ENCODE measurements around the gene SYTL1.

The SYTL1 gene

DNA sequence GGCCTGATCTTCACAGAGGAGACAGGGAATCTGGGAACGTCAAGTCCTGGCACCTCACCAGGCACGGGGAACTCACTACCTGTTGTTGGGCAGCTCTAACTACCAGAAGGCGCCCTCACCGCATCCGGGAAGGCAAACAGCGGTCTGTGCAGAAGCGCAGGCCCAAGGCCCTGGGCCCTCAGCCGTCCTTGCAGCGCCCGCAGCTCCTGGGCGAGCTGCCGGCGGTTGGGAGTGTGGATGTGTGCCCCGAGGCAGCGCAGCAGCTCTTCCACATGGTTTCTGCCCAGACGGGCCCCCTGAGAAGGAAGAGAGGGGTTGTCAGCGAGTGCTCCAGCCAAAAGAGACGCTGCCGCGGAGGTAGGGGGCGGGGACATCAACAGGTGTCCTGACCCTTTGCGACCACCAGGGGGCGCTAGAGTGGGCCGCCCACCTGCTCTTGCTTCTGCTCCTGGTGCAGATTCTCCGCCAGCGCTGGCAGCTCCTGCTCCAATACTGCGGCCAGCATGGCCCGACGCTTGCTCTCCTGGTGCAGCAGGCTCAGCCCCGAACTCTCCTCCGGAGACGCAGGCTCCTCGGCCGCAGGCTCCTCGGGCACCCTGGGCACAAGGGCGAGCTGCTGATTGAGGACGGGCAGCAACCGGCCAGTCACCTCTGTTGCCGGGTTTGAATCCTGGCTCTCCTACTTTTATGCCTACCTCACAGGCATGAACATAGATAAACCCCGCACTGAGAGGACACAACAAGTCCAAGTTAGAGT is 15.6 kb downstream of the SYTL1 start:
- Histone ChIP-seq H3K27ac (ENCODE audit: low read length) (no peak overlapping the region), H3K4me3 (ENCODE audit: low read length) (no peak overlapping the region), H3K27me3 (ENCODE audit: control insufficient read depth, insufficient read depth, low read length) (peaks cover 16% of the 10 kb centered on the region; the same call in 1 of the 2 replicates), H3K9me3 (ENCODE audit: control insufficient read depth, insufficient read depth, low read length) (no peaks in the 10 kb centered on the region), H3K36me3 (ENCODE audit: control insufficient read depth, insufficient read depth, low read length) (no peaks in the 10 kb centered on the region), H3K4me1 (ENCODE audit: control insufficient read depth, insufficient read depth, low read length) (peaks cover 4% of the 10 kb centered on the region)
- WGBS (ENCODE audit: insufficient coverage, insufficient read length): no CpG with 5 or more reads among the region's 40 CpGs
- DNase-seq (ENCODE audit: low read depth, low spot score): no peak

DNA sequence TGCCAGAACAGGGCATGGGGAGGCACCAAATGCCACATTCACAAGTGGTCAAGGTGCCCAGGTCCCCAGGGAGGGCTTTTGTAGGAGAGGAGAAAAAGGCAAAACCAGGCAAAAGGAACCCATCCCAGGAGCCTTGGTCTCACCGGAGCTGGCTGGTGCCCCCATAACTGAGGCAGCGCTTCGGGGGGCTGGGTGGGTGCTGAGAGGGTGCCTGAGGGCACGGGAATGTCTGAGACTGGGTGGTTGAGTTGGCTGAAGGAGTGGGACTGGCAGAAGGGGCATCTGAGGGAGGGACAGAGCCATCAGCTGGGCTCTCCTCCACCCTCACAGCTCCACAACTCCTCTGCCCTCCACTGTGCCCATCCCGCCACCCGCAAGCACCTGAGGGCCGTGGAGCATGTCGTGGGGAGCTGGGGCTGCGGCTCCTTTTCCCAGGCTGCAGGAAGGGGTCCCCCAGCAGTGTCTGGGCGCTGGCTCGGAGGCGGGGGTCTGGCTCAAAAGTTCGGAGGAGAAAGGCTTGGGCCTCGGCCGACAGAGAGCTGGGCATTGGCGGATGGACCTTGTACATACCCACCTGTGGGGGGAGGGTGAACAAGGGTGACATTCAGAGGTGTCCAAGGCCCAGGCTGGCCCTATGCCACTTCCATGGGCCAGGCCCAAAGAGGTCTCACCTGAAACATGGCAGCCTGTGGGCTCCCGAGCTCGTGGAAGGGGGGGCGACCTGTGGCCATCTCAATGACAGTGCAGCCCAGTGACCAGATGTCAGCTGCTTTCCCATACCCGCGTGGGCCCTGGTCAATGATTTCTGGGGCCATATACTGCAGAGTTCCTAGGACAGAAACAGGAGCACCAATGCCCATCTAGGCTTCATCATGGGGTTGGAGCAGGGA is 16.5 kb downstream of the SYTL1 start:
- H3K36me3 ChIP-seq (ENCODE audit: control insufficient read depth, insufficient read depth, low read length): no peaks in the 10 kb centered on the region
- no peak for DNase-seq (ENCODE audit: low read depth, low spot score)
- no CpG with 5 or more reads among the region's 21 CpGs for WGBS (ENCODE audit: insufficient coverage, insufficient read length)

DNA sequence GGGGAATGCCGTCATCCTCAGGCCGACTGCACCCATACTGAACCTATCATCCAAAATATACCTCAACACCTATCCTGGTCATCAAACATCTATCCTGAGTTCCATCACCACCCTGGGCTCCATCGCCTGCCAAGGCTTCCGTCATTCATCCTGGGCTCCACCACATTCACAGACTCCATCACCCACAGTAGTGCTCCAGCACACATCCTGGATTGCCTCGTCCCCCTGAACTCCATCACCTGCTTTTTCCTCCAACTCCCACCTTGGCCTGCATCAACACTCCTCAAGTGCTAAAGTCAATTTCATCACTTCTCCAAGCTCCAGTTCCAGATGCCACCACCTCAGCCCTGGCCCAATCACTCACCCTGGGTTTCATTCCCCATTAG is 17.1 kb downstream of the SYTL1 start:
- DNase-seq (ENCODE audit: low read depth, low spot score): no peak
- Histone ChIP-seq H3K27me3 (ENCODE audit: control insufficient read depth, insufficient read depth, low read length) (peaks cover 16% of the 10 kb centered on the region; the same call in 1 of the 2 replicates), H3K4me3 (ENCODE audit: low read length) (no peak overlapping the region), H3K36me3 (ENCODE audit: control insufficient read depth, insufficient read depth, low read length) (no peaks in the 10 kb centered on the region), H3K9me3 (ENCODE audit: control insufficient read depth, insufficient read depth, low read length) (no peaks in the 10 kb centered on the region), H3K27ac (ENCODE audit: low read length) (no peak overlapping the region), H3K4me1 (ENCODE audit: control insufficient read depth, insufficient read depth, low read length) (peaks cover 4% of the 10 kb centered on the region)
- WGBS (ENCODE audit: insufficient coverage, insufficient read length): no CpG with 5 or more reads among the region's 5 CpGs

More for the DNA sequence above, 16.5 kb downstream of the SYTL1 start:
- peaks cover 4% of the 10 kb centered on the region for H3K4me1 ChIP-seq (ENCODE audit: control insufficient read depth, insufficient read depth, low read length)
- H3K27me3 ChIP-seq (ENCODE audit: control insufficient read depth, insufficient read depth, low read length): peaks cover 16% of the 10 kb centered on the region; the same call in 1 of the 2 replicates
- no peak overlapping the region for H3K4me3 ChIP-seq (ENCODE audit: low read length)
- H3K9me3 ChIP-seq (ENCODE audit: control insufficient read depth, insufficient read depth, low read length): no peaks in the 10 kb centered on the region
- H3K27ac ChIP-seq (ENCODE audit: low read length): no peak overlapping the region

DNA sequence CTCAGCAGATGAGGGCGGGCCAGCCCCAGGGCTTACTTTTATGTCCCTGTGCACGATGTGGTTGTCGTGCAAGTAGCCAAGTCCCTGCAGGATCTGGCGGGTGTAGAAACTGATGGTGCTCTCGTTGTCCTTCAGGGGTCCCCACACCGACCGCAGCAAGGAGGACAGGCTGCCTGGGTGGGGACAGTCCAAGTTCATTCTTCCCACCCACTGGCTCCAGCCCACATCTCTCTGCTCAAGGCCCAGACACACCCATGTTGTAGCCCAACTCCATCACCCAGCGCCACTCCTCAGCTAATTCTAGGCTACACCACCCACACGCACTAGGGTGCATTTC is 18.0 kb downstream of the SYTL1 start:
- Histone ChIP-seq H3K36me3 (ENCODE audit: control insufficient read depth, insufficient read depth, low read length) (no peaks in the 10 kb centered on the region), H3K4me3 (ENCODE audit: low read length) (peak overlapping the region; percentile 70; the same call in 1 of the 2 replicates), H3K27me3 (ENCODE audit: control insufficient read depth, insufficient read depth, low read length) (peaks cover 16% of the 10 kb centered on the region; the same call in 1 of the 2 replicates), H3K27ac (ENCODE audit: low read length) (no peak overlapping the region), H3K4me1 (ENCODE audit: control insufficient read depth, insufficient read depth, low read length) (peaks cover 9% of the 10 kb centered on the region), H3K9me3 (ENCODE audit: control insufficient read depth, insufficient read depth, low read length) (no peaks in the 10 kb centered on the region)
- DNase-seq (ENCODE audit: low read depth, low spot score): no peak
- no CpG with 5 or more reads among the region's 9 CpGs for WGBS (ENCODE audit: insufficient coverage, insufficient read length)

DNA sequence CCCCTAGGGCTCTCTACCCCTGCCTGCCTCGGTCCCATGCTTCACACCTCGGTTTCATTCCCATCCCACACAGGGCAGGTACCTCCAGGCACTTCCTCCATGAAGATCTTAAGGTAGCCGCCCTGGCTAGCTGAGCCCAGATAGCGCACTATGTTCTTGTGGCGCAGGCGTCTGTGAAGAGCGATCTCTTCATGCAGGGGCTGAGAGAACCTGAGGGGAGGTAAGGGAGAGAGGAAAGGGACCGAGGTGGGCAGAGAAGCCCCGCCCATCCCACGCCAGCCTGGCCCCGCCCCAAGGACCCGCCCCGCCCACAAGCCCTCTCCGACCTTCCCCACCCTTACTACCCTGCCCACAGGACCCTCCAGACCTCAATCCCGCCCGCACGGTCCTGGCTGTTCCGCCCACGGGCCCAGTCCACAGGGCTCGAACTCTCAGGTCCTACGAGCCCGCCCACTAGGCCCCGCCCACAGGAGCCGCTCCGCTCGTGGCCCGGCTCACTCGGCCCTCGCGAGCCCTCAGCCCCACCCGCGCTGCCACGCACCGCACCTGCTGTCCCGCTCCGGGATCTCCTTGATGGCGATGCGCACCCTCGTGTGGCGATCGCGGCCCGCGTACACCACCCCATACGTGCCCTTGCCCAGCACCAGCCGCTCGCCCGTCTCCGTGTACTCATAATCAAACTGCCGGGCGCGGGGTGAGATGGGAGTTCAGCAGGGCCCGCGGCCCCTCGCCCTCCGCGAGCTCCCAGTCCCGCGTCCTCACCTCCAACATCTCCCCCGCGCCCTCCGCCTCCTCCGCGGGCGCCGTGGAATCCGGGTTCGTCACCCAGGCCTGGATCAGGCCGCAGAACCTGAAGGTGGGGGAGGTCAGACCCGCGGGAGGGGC is 18.6 kb downstream of the SYTL1 start:
- no peak overlapping the region for H3K27ac ChIP-seq (ENCODE audit: low read length)
- no peak for DNase-seq (ENCODE audit: low read depth, low spot score)
- no peaks in the 10 kb centered on the region for H3K36me3 ChIP-seq (ENCODE audit: control insufficient read depth, insufficient read depth, low read length)
- H3K4me3 ChIP-seq (ENCODE audit: low read length): peak overlapping the region; percentile 70
- peaks cover 9% of the 10 kb centered on the region for H3K4me1 ChIP-seq (ENCODE audit: control insufficient read depth, insufficient read depth, low read length)
- peaks cover 16% of the 10 kb centered on the region; the same call in 1 of the 2 replicates for H3K27me3 ChIP-seq (ENCODE audit: control insufficient read depth, insufficient read depth, low read length)
- no CpG with 5 or more reads among the region's 71 CpGs for WGBS (ENCODE audit: insufficient coverage, insufficient read length)
- H3K9me3 ChIP-seq (ENCODE audit: control insufficient read depth, insufficient read depth, low read length): no peaks in the 10 kb centered on the region

DNA sequence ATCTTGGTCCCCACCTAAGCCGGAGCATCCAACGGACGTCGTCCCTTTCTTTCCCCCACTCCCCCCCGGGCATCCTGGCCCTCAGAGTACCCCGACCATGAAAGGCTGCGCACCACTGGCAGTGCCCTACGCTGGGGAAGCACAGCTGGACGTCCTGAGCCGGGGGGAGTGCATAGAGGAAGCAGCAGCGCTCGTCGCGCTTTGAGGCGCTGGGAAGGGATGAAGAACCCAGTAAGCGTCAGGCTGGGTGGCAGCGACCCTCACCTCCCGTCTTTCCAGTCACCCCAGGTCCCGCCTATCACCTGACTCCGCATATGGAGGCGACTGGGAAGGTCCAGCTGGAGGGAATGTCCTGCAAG is 19.2 kb downstream of the SYTL1 start:
- Histone ChIP-seq H3K27me3 (ENCODE audit: control insufficient read depth, insufficient read depth, low read length) (peaks cover 16% of the 10 kb centered on the region; the same call in 1 of the 2 replicates), H3K27ac (ENCODE audit: low read length) (no peak overlapping the region), H3K36me3 (ENCODE audit: control insufficient read depth, insufficient read depth, low read length) (no peaks in the 10 kb centered on the region), H3K9me3 (ENCODE audit: control insufficient read depth, insufficient read depth, low read length) (no peaks in the 10 kb centered on the region), H3K4me3 (ENCODE audit: low read length) (peak overlapping the region; percentile 70; the same call in 1 of the 2 replicates), H3K4me1 (ENCODE audit: control insufficient read depth, insufficient read depth, low read length) (peaks cover 9% of the 10 kb centered on the region)
- no peak for DNase-seq (ENCODE audit: low read depth, low spot score)
- WGBS (ENCODE audit: insufficient coverage, insufficient read length): no CpG with 5 or more reads among the region's 21 CpGs

DNA sequence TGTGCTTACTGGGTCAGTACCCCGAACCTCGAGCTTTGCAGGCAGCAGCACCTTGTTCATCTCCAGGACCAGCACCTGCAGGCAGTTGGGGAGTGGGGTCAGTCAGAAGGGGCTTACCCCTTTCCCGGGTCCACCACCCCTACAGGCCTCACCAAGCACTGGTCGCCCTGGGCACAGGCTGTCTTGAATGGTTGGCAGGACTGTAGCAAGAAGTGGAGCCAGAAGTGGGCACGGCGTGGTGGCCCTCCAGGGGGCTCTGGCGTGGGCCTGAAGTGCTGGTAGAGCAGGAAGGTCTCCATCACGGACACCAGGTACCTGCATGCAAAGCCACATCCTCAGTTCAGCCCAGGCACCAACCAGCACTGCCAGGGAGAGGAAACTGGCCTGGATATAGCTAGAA is 19.7 kb downstream of the SYTL1 start:
- H3K36me3 ChIP-seq (ENCODE audit: control insufficient read depth, insufficient read depth, low read length): no peaks in the 10 kb centered on the region
- H3K4me3 ChIP-seq (ENCODE audit: low read length): no peak overlapping the region
- no peaks in the 10 kb centered on the region for H3K9me3 ChIP-seq (ENCODE audit: control insufficient read depth, insufficient read depth, low read length)
- H3K27me3 ChIP-seq (ENCODE audit: control insufficient read depth, insufficient read depth, low read length): peaks cover 16% of the 10 kb centered on the region; the same call in 1 of the 2 replicates
- no peak for DNase-seq (ENCODE audit: low read depth, low spot score)
- H3K27ac ChIP-seq (ENCODE audit: low read length): no peak overlapping the region
- WGBS (ENCODE audit: insufficient coverage, insufficient read length): no CpG with 5 or more reads among the region's 8 CpGs
- H3K4me1 ChIP-seq (ENCODE audit: control insufficient read depth, insufficient read depth, low read length): peaks cover 9% of the 10 kb centered on the region

DNA sequence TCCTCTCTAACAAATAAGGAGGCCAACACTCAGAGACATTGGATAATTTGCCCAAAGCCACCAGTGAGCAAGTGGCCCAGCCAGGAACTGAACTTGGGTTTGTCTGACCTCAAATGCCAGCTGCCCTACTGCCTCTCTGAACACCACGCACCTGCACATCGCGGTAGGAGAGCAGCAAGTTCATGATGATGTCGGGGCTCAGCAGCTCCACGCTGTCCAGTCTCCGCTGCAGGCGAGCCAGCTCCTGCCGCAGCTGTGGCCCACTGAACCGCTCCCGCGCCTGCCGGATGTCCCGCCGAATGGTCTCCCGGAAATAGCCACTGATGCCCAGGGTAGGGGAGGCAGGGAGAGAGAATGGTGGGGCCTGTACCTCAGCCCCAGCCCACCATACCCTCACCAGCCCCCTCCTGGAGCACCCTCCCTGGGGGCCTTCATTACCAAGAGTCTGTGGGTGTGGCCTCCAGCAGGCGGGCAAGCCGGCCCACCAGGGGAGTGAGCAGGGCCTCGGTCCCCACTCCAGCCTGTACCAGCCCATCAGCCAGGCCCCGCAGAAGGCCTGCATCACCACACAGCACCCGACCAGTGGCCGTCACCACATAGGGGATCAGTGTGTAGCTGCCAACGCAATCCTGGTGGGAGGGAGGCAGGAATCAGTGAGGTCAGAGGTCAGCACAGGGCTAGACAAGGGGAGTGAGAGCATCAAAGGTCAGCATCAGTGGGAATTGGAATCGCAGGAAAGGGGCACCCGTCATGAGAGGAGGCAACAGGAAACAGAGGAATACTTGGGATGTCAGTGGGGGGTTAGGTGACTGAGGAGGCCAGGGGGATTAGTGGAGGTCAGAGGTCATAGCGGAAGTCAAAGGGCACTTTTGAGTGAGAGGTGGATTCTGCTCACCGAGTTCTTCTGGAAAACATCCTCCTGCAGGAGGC is 22.2 kb downstream of the SYTL1 start:
- H3K27me3 ChIP-seq (ENCODE audit: control insufficient read depth, insufficient read depth, low read length): peaks cover 14% of the 10 kb centered on the region; the same call in 1 of the 2 replicates
- H3K4me1 ChIP-seq (ENCODE audit: control insufficient read depth, insufficient read depth, low read length): peaks cover 9% of the 10 kb centered on the region; the same call in 1 of the 2 replicates
- no peak overlapping the region for H3K27ac ChIP-seq (ENCODE audit: low read length)
- no peak for DNase-seq (ENCODE audit: low read depth, low spot score)
- H3K4me3 ChIP-seq (ENCODE audit: low read length): no peak overlapping the region
- no peaks in the 10 kb centered on the region for H3K9me3 ChIP-seq (ENCODE audit: control insufficient read depth, insufficient read depth, low read length)
- no peaks in the 10 kb centered on the region for H3K36me3 ChIP-seq (ENCODE audit: control insufficient read depth, insufficient read depth, low read length)
- WGBS (ENCODE audit: insufficient coverage, insufficient read length): no CpG with 5 or more reads among the region's 26 CpGs

DNA sequence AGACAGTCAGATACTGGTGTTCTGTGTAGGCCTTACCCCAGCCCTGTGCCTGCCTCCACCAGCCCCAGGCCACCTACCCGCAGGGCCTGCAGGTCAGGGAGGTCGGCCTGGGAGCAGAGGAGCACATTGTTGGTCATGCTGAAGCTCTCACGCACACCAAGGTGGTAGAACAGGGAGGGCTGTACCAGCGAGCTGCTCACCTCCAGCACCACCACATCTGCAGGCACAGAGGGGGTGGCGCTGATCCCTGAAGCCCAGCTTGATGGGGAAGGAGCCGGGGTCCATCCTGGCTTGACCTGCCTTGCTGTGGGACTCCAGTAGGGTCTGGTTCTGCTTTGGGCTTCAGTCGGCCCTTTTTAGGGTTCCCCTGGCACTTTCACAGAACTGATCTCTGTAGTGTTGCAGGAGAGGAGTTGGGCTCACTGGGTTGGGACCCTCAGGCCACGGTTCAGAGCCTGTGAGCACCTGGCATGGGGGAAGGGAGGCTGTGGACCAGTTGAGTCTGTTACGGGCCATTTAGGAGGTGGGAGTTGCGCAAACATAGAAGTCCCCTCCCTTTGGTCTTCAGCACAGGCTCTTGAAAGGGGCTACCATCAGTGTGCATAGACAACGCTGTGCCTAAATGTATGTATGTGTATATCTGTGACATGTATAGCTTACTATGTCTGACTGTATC is 23.0 kb downstream of the SYTL1 start:
- no peak for DNase-seq (ENCODE audit: low read depth, low spot score)
- Histone ChIP-seq H3K4me1 (ENCODE audit: control insufficient read depth, insufficient read depth, low read length) (peaks cover 8% of the 10 kb centered on the region; the same call in 1 of the 2 replicates), H3K36me3 (ENCODE audit: control insufficient read depth, insufficient read depth, low read length) (no peaks in the 10 kb centered on the region), H3K9me3 (ENCODE audit: control insufficient read depth, insufficient read depth, low read length) (no peaks in the 10 kb centered on the region), H3K27me3 (ENCODE audit: control insufficient read depth, insufficient read depth, low read length) (peaks cover 7% of the 10 kb centered on the region; the same call in 1 of the 2 replicates), H3K27ac (ENCODE audit: low read length) (no peak overlapping the region), H3K4me3 (ENCODE audit: low read length) (no peak overlapping the region)
- WGBS (ENCODE audit: insufficient coverage, insufficient read length): no CpG with 5 or more reads among the region's 11 CpGs

Data from iPS DF 6.9 (cell line).